Fibroblast of lung (primary cell): ENCODE measurements around the gene FANCG.

Source experiments
- CTCF ChIP-seq, 2 donors: IDR thresholded peaks in 1 of 2; conservative IDR thresholded peaks in 1 of 2; 1 replicate in 1 of 2; 2 replicates in 1 of 2; pipeline ENCODE4 v1.5.1; 2011 to 2012; ENCODE audit warnings: low read length in 2 of 2, control low read depth in 1 of 2, inconsistent platforms in 1 of 2, low read depth in 1 of 2, mild to moderate bottlenecking in 1 of 2
- EZH2 ChIP-seq: IDR thresholded peaks from 2 replicates; pipeline ENCODE4 v1.5.1; 2012; ENCODE audit warnings: low read length, control low read depth, mild to moderate bottlenecking; ENCODE audit errors: missing control alignments

GRCh38 chr9:35071814-35072460 is 7.8 kb downstream of the FANCG start:
- TF ChIP-seq CTCF (conservative IDR thresholded peaks at IDR 0.05 in 1 of 2, IDR thresholded peaks at IDR 0.05 in 1 of 2; ENCODE audit: low read depth in 1 of 2, low read length in 2 of 2) (peak; percentile 21 to 41), EZH2 (no peak)
